ENCODE results near the gene FOXA1.

- TF ChIP-seq CTCF (conservative IDR thresholded peaks at IDR 0.05 in 1 of 2, IDR thresholded peaks at IDR 0.05 in 1 of 2; ENCODE audit: extremely low read depth in 1 of 2, insufficient read depth in 1 of 2, low read depth in 1 of 2, low read length in 2 of 2) = no peak
- no peak for TF ChIP-seq EZH2 (IDR thresholded peaks at IDR 0.05; ENCODE audit: borderline replicate concordance, low read length)
Observed at GRCh38 chr14:37539992-37540391, 55.1 kb downstream of the FOXA1 start.

Measured in mammary epithelial cell (primary cell).